T-helper 17 cell (primary cell): ENCODE results near the gene MDFI. TPM values are rescaled to one million over a fixed set of nuclear protein-coding genes. Genes with fewer than 3 reads are reported as not detected.

ENCODE experiments used
- ATAC-seq: fragments of 150-1000 bp; cut with Tn5 transposase; 2 replicates; pipeline ENCODE4 v1.10.0; 2021; ENCODE audit warnings: mild to moderate bottlenecking, moderate library complexity
- DNase-seq, 3 donors: peaks; one replicate each; pipeline versions ENCODE4 v3.0.0 to v3.0.0-alpha.2; 2020 to 2021
- H3K9me3 ChIP-seq: one replicate; pipeline ENCODE4 v1.7.0; 2013; ENCODE audit warnings: low read length, mild to moderate bottlenecking; ENCODE audit not compliant: control insufficient read depth, poor library complexity, severe bottlenecking
- H3K27ac Mint-ChIP-seq: one replicate; pipeline ENCODE4 v1.8.0; 2022; ENCODE audit warnings: mild to moderate bottlenecking, moderate library complexity, mixed read lengths
- H3K27me3 Mint-ChIP-seq: one replicate; pipeline ENCODE4 v1.8.0; 2022; ENCODE audit warnings: mixed read lengths
- H3K36me3 Mint-ChIP-seq: one replicate; pipeline ENCODE4 v1.8.0; 2022; ENCODE audit warnings: low read depth, mixed read lengths
- H3K4me1 Mint-ChIP-seq: one replicate; pipeline ENCODE4 v1.8.0; 2022; ENCODE audit warnings: mild to moderate bottlenecking, mixed read lengths
- H3K4me3 Mint-ChIP-seq: one replicate; pipeline ENCODE4 v1.8.0; 2022; ENCODE audit warnings: mild to moderate bottlenecking, moderate library complexity, mixed read lengths
- total RNA-seq, 4 donors: library from RNA in 2 of 4; stranded (reverse) in 2 of 4; gene quantifications; one replicate each; pipeline ENCODE4 v1.2.3 and lab custom pipeline; 2022 to 2026

The MDFI gene
- total RNA-seq, 2 donors from 2014 or later, result not detected

- no peaks in the 10 kb centered on the region for H3K9me3 ChIP-seq
- no peak for DNase-seq
- Mint-ChIP-seq H3K4me1 (no peaks in the 10 kb centered on the region), H3K27ac (no peak overlapping the region), H3K36me3 (no peaks in the 10 kb centered on the region), H3K27me3 (peaks cover 44% of the 10 kb centered on the region), H3K4me3 (no peak overlapping the region)
- no peak for ATAC-seq
Measured at GRCh38 chr6:41663568-41663967, 25.3 kb downstream of the MDFI start.

GRCh38 chr6:41664271-41664670 lies 26.0 kb downstream of the MDFI start:
- no peak overlapping the region for H3K4me3 Mint-ChIP-seq
- H3K27me3 Mint-ChIP-seq, result peaks cover 39% of the 10 kb centered on the region

GRCh38 chr6:41667195-41667594 lies 28.9 kb downstream of the MDFI start:
- H3K36me3 Mint-ChIP-seq, result peaks cover 2% of the 10 kb centered on the region
- no peaks in the 10 kb centered on the region for H3K4me1 Mint-ChIP-seq
- ATAC-seq, result no peak
- no peak overlapping the region for H3K4me3 Mint-ChIP-seq
- no peaks in the 10 kb centered on the region for H3K9me3 ChIP-seq
- peaks cover 33% of the 10 kb centered on the region for H3K27me3 Mint-ChIP-seq
- no peak overlapping the region for H3K27ac Mint-ChIP-seq
- no peak for DNase-seq

More at GRCh38 chr6:41664271-41664670, 26.0 kb downstream of the MDFI start:
- H3K9me3 ChIP-seq, result no peaks in the 10 kb centered on the region
- DNase-seq (no peak), ATAC-seq (no peak)
- Mint-ChIP-seq H3K27ac (no peak overlapping the region), H3K36me3 (no peaks in the 10 kb centered on the region), H3K4me1 (no peaks in the 10 kb centered on the region)

- DNase-seq (no peak), ATAC-seq (no peak)
- H3K9me3 ChIP-seq, result no peaks in the 10 kb centered on the region
- H3K4me1 Mint-ChIP-seq, result no peaks in the 10 kb centered on the region
- no peak overlapping the region for H3K4me3 Mint-ChIP-seq
- peaks cover 28% of the 10 kb centered on the region for H3K27me3 Mint-ChIP-seq
- no peak overlapping the region for H3K27ac Mint-ChIP-seq
- peaks cover 2% of the 10 kb centered on the region for H3K36me3 Mint-ChIP-seq
Measured at GRCh38 chr6:41668968-41669367, 30.7 kb downstream of the MDFI start.

- Mint-ChIP-seq H3K4me3 (no peak overlapping the region), H3K27ac (no peak overlapping the region), H3K4me1 (peaks cover 4% of the 10 kb centered on the region), H3K27me3 (peaks cover 46% of the 10 kb centered on the region), H3K36me3 (peaks cover 6% of the 10 kb centered on the region)
- ATAC-seq (no peak), DNase-seq (no peak)
- H3K9me3 ChIP-seq, result no peaks in the 10 kb centered on the region
Measured at GRCh38 chr6:41670703-41671360, 32.6 kb downstream of the MDFI start.

- DNase-seq, result no peak
- Mint-ChIP-seq H3K4me1 (peaks cover 4% of the 10 kb centered on the region), H3K27me3 (peaks cover 52% of the 10 kb centered on the region), H3K4me3 (no peak overlapping the region), H3K27ac (no peak overlapping the region), H3K36me3 (peaks cover 6% of the 10 kb centered on the region)
- ATAC-seq, result no peak
- no peaks in the 10 kb centered on the region for H3K9me3 ChIP-seq
Measured at GRCh38 chr6:41671376-41671775, 33.1 kb downstream of the MDFI start.

- Mint-ChIP-seq H3K27ac (peak overlapping the region; percentile 19), H3K36me3 (peaks cover 6% of the 10 kb centered on the region), H3K4me3 (no peak overlapping the region), H3K27me3 (peaks cover 58% of the 10 kb centered on the region), H3K4me1 (peaks cover 5% of the 10 kb centered on the region)
- no peaks in the 10 kb centered on the region for H3K9me3 ChIP-seq
- ATAC-seq (no peak), DNase-seq (no peak)
Measured at GRCh38 chr6:41672016-41672415, 33.7 kb downstream of the MDFI start.

- no peaks in the 10 kb centered on the region for H3K9me3 ChIP-seq
- no peak overlapping the region for H3K27ac Mint-ChIP-seq
- H3K4me1 Mint-ChIP-seq, result peaks cover 6% of the 10 kb centered on the region
Measured at GRCh38 chr6:41672816-41673703, 34.8 kb downstream of the MDFI start.

GRCh38 chr6:41673704-41674000 lies 35.4 kb downstream of the MDFI start:
- peaks cover 6% of the 10 kb centered on the region for H3K36me3 Mint-ChIP-seq

More at GRCh38 chr6:41672816-41673703, 34.8 kb downstream of the MDFI start:
- DNase-seq (no peak), ATAC-seq (no peak)
- Mint-ChIP-seq H3K36me3 (peaks cover 6% of the 10 kb centered on the region), H3K4me3 (no peak overlapping the region), H3K27me3 (peaks cover 64% of the 10 kb centered on the region)

GRCh38 chr6:41674231-41675000 lies 36.1 kb downstream of the MDFI start:
- ATAC-seq (no peak), DNase-seq (no peak)
- Mint-ChIP-seq H3K36me3 (peaks cover 6% of the 10 kb centered on the region), H3K27ac (no peak overlapping the region), H3K27me3 (peaks cover 64% of the 10 kb centered on the region), H3K4me1 (peaks cover 6% of the 10 kb centered on the region), H3K4me3 (no peak overlapping the region)
- H3K9me3 ChIP-seq, result no peaks in the 10 kb centered on the region

More at GRCh38 chr6:41673704-41674000, 35.4 kb downstream of the MDFI start:
- H3K27me3 Mint-ChIP-seq, result peaks cover 64% of the 10 kb centered on the region
- no peaks in the 10 kb centered on the region for H3K9me3 ChIP-seq
- peaks cover 6% of the 10 kb centered on the region for H3K4me1 Mint-ChIP-seq
- no peak for DNase-seq
- H3K4me3 Mint-ChIP-seq, result no peak overlapping the region
- no peak for ATAC-seq
- H3K27ac Mint-ChIP-seq, result no peak overlapping the region

- no peaks in the 10 kb centered on the region for H3K9me3 ChIP-seq
- Mint-ChIP-seq H3K4me1 (peaks cover 6% of the 10 kb centered on the region), H3K4me3 (no peak overlapping the region), H3K27ac (no peak overlapping the region), H3K27me3 (peaks cover 63% of the 10 kb centered on the region), H3K36me3 (peaks cover 6% of the 10 kb centered on the region)
- ATAC-seq (no peak), DNase-seq (no peak)
Measured at GRCh38 chr6:41675176-41675775, 37.0 kb downstream of the MDFI start.

- Mint-ChIP-seq H3K4me3 (no peak overlapping the region), H3K4me1 (peaks cover 6% of the 10 kb centered on the region), H3K36me3 (peaks cover 6% of the 10 kb centered on the region), H3K27ac (no peak overlapping the region), H3K27me3 (peaks cover 56% of the 10 kb centered on the region)
- DNase-seq, result no peak
- H3K9me3 ChIP-seq, result no peaks in the 10 kb centered on the region
- ATAC-seq, result no peak
Measured at GRCh38 chr6:41675992-41676391, 37.7 kb downstream of the MDFI start.

- Mint-ChIP-seq H3K36me3 (peaks cover 6% of the 10 kb centered on the region), H3K27ac (no peak overlapping the region), H3K4me1 (peaks cover 6% of the 10 kb centered on the region), H3K27me3 (peaks cover 53% of the 10 kb centered on the region), H3K4me3 (no peak overlapping the region)
- ATAC-seq (no peak), DNase-seq (no peak)
- no peaks in the 10 kb centered on the region for H3K9me3 ChIP-seq
Measured at GRCh38 chr6:41676431-41676830, 38.2 kb downstream of the MDFI start.
